Vagina (tissue), 2 donors: ENCODE data around the gene IST1.

Experiments used
- POLR2A ChIP-seq, 2 donors: fragments of 450-650 bp; IDR thresholded peaks; one replicate each; pipeline ENCODE4 v1.6.1; 2017; ENCODE audit warnings: antibody characterized with exemption in 2 of 2, mild to moderate bottlenecking in 2 of 2, moderate library complexity in 2 of 2
- TF ChIP-seq, protein P1 (sequence below), 3 experiments: fragments of 450-650 bp in 2 of 3; fragments of 200-600 bp in 1 of 3; sonication (generic) in 1 of 3; IDR thresholded peaks; one replicate each; pipeline ENCODE4 v1.5.1; 2017 to 2019; ENCODE audit warnings: antibody characterized with exemption in 3 of 3, mild to moderate bottlenecking in 2 of 3, moderate library complexity in 2 of 3

DNA sequence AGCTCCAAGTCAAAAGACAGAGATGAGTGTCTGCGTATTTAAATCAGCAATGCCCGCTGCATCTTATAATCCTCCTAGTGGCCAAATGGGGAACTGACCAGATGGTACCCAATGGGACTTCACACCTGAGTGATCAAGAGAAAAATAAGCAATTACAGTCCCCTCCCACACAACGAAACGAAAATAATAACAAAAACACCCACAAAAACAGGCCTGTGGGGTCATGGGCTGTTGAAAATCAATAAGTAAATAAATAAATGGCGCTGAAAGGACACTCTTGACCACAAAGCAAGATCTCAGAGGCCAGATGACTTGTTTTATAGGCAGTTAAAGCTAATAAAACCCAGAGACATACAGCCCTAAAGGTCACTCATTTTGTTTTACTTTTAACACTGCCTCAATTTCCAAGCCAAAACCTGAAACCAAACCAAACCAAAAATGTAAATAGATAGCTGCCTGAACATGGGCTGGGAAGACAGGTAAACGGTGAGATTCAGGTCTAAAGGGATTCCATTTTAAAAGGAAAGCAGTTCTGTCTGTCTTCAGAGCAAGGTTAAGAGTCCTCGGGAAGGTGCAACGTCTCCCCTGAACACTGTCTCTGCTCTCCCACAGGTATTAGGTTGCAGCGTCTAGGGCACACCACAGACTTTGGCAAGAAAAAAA, 12.7 kb upstream of the IST1 start:
- TF ChIP-seq, protein P1, sequence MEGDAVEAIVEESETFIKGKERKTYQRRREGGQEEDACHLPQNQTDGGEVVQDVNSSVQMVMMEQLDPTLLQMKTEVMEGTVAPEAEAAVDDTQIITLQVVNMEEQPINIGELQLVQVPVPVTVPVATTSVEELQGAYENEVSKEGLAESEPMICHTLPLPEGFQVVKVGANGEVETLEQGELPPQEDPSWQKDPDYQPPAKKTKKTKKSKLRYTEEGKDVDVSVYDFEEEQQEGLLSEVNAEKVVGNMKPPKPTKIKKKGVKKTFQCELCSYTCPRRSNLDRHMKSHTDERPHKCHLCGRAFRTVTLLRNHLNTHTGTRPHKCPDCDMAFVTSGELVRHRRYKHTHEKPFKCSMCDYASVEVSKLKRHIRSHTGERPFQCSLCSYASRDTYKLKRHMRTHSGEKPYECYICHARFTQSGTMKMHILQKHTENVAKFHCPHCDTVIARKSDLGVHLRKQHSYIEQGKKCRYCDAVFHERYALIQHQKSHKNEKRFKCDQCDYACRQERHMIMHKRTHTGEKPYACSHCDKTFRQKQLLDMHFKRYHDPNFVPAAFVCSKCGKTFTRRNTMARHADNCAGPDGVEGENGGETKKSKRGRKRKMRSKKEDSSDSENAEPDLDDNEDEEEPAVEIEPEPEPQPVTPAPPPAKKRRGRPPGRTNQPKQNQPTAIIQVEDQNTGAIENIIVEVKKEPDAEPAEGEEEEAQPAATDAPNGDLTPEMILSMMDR (IDR thresholded peaks at IDR 0.05) = peak; percentile 53 to 82 (median 59)
- TF ChIP-seq POLR2A (IDR thresholded peaks at IDR 0.05) = no peak
